A549 treated with AZD9567 at 1 μM for 4 hours (cell line): ENCODE data around the gene SMIM15. TPM values are rescaled to one million over a fixed set of nuclear protein-coding genes. Genes with fewer than 3 reads are reported as not detected.

Experiments
- total RNA-seq: library from RNA; stranded (reverse); fragments of 200-300 nt; extraction: Qiagen RNA extraction; gene quantifications from 5 replicates; pipeline ENCODE4 v1.2.3, GENCODE V29; 2022; ENCODE audit not compliant: insufficient read depth

Gene SMIM15
- 65.2 to 118 TPM (median 67.1 TPM) in 5 replicates for total RNA-seq

GRCh38 chr5:61162010-61162831 lies at the start of gene SMIM15:
Gene SMIM15 (minus strand): TSS chr5:61162468. CDS start chr5:61160171, 2,297 bp downstream.

Other genes with a start within 250 kb of the SMIM15 start
- 6.9 to 15.9 TPM (median 13.2 TPM) in 5 replicates for gene ERCC8, start 217.4 kb downstream of the SMIM15 start, total RNA-seq
- 60.9 to 77.4 TPM (median 75.2 TPM) in 5 replicates for gene NDUFAF2, start 217.3 kb downstream of the SMIM15 start, total RNA-seq
- 4.9 to 5.9 TPM (median 5.6 TPM) in 5 replicates for gene ZSWIM6, start 169.8 kb upstream of the SMIM15 start, total RNA-seq